NCI-H146 treated with DMSO at 0.1 percent for 48 hours (cell line): ENCODE results near the gene KIF17.

ENCODE experiments used
- DNase-seq: peaks from one replicate; lab custom pipeline; 2025; ENCODE audit not compliant: unreplicated experiment; lab: John Stamatoyannopoulos, UW

Gene KIF17

GRCh38 chr1:20711285-20712214 lies 6.3 kb downstream of the KIF17 start:
- DNase-seq = no peak

GRCh38 chr1:20710469-20711284 lies 7.1 kb downstream of the KIF17 start:
- DNase-seq = no peak

- DNase-seq = no peak
Observed at GRCh38 chr1:20709868-20710267, 7.9 kb downstream of the KIF17 start.

- no peak for DNase-seq
Observed at GRCh38 chr1:20708891-20709290, 8.9 kb downstream of the KIF17 start.

- DNase-seq = no peak
Observed at GRCh38 chr1:20708057-20708456, 9.8 kb downstream of the KIF17 start.

- DNase-seq = no peak
Observed at GRCh38 chr1:20706841-20707240, 11.0 kb downstream of the KIF17 start.

GRCh38 chr1:20705203-20705755 lies 12.5 kb downstream of the KIF17 start:
- DNase-seq = no peak

- DNase-seq = no peak
Observed at GRCh38 chr1:20704390-20705202, 13.2 kb downstream of the KIF17 start.

- no peak for DNase-seq
Observed at GRCh38 chr1:20703124-20703756, 14.6 kb downstream of the KIF17 start.

GRCh38 chr1:20702416-20702815 lies 15.4 kb downstream of the KIF17 start:
- DNase-seq = no peak

- no peak for DNase-seq
Observed at GRCh38 chr1:20701847-20702246, 16.0 kb downstream of the KIF17 start.

- no peak for DNase-seq
Observed at GRCh38 chr1:20701446-20701845, 16.4 kb downstream of the KIF17 start.

- DNase-seq = no peak
Observed at GRCh38 chr1:20700636-20701215, 17.1 kb downstream of the KIF17 start.

- no peak for DNase-seq
Observed at GRCh38 chr1:20699558-20699957, 18.2 kb downstream of the KIF17 start.

GRCh38 chr1:20698195-20698910 lies 19.5 kb downstream of the KIF17 start:
- DNase-seq = no peak

- DNase-seq = no peak
Observed at GRCh38 chr1:20697563-20697962, 20.2 kb downstream of the KIF17 start.

- peak; percentile 57 for DNase-seq
Observed at GRCh38 chr1:20696397-20697333, 21.1 kb downstream of the KIF17 start.

GRCh38 chr1:20695515-20695914 lies 22.3 kb downstream of the KIF17 start:
- DNase-seq = no peak
